CD14-positive monocyte (primary cell): Measurements from ENCODE around the gene CD38. TPM values are rescaled to one million over a fixed set of nuclear protein-coding genes. Genes with fewer than 3 reads are reported as not detected.
"Not testable (repeated sequence)": the region's sequence is repeated elsewhere in the genome, so short reads cannot be mapped to it uniquely, and the experiment has no call there.

Experiments
- DNase-seq, 3 donors: peaks; one replicate each; pipeline ENCODE4 v3.0.0-alpha.2; 2011 to 2022
- H2AFZ ChIP-seq: 2 replicates; pipeline ENCODE4 v1.6.0; 2012; ENCODE audit warnings: mild to moderate bottlenecking, low read depth, low read length, inconsistent platforms; ENCODE audit not compliant: insufficient read depth, poor library complexity, severe bottlenecking
- H3K27ac ChIP-seq, 2 donors: 1 replicate in 1 of 2; 2 replicates in 1 of 2; pipeline ENCODE4 v1.5.1; 2012 to 2013; ENCODE audit warnings: low read length in 2 of 2, control low read depth in 1 of 2, inconsistent platforms in 1 of 2, low read depth in 1 of 2, mild to moderate bottlenecking in 1 of 2
- H3K27me3 ChIP-seq, 2 donors: one replicate each; pipeline versions ENCODE4 v1.6.0 to v1.6.1; 2011 to 2013; ENCODE audit warnings: low read length in 2 of 2; ENCODE audit not compliant: control insufficient read depth in 2 of 2, insufficient read depth in 2 of 2
- H3K36me3 ChIP-seq, 2 donors: replicated peaks in 1 of 2; 1 replicate in 1 of 2; 2 replicates in 1 of 2; pipeline versions ENCODE4 v1.5.1 to v1.6.1; 2012 to 2013; ENCODE audit warnings: low read length in 2 of 2, control low read depth in 1 of 2, inconsistent platforms in 1 of 2, mild to moderate bottlenecking in 1 of 2; ENCODE audit not compliant: insufficient read depth in 2 of 2, control insufficient read depth in 1 of 2
- H3K4me1 ChIP-seq, 2 donors: 1 replicate in 1 of 2; 2 replicates in 1 of 2; pipeline versions ENCODE4 v1.5.1 to v1.6.1; 2012 to 2013; ENCODE audit warnings: low read length in 2 of 2, control low read depth in 1 of 2, inconsistent platforms in 1 of 2, mild to moderate bottlenecking in 1 of 2, moderate library complexity in 1 of 2; ENCODE audit not compliant: insufficient read depth in 2 of 2, control insufficient read depth in 1 of 2
- H3K4me2 ChIP-seq: replicated peaks from 2 replicates; pipeline ENCODE3; 2012; ENCODE audit warnings: low read length, moderate library complexity, mild to moderate bottlenecking; ENCODE audit not compliant: poor library complexity, severe bottlenecking; ENCODE audit errors: extremely low read depth
- H3K4me3 ChIP-seq, 3 experiments: fragments of 200-600 bp in 1 of 3; sonication (generic) in 1 of 3; replicated peaks in 1 of 3; 1 replicate in 2 of 3; 2 replicates in 1 of 3; pipeline ENCODE4 v1.5.1; 2011 to 2013; ENCODE audit warnings: low read length in 3 of 3, mild to moderate bottlenecking in 3 of 3, control low read depth in 2 of 3, low read depth in 2 of 3, inconsistent platforms in 1 of 3, moderate library complexity in 1 of 3
- H3K79me2 ChIP-seq: 2 replicates; pipeline ENCODE4 v1.6.0; 2012; ENCODE audit warnings: mild to moderate bottlenecking, control low read depth, inconsistent platforms, low read length, moderate library complexity; ENCODE audit not compliant: insufficient read depth
- H3K9ac ChIP-seq: 2 replicates; pipeline ENCODE4 v1.6.0; 2017; ENCODE audit warnings: low read length, mild to moderate bottlenecking; ENCODE audit not compliant: insufficient read depth, poor library complexity, severe bottlenecking
- H3K9me3 ChIP-seq, 2 donors: replicated peaks in 1 of 2; 1 replicate in 1 of 2; 2 replicates in 1 of 2; pipeline versions ENCODE4 v1.5.1 to v1.6.1; 2012 to 2013; ENCODE audit warnings: low read length in 2 of 2, control low read depth in 1 of 2; ENCODE audit not compliant: control insufficient read depth in 1 of 2, insufficient read depth in 1 of 2
- H4K20me1 ChIP-seq: 2 replicates; pipeline ENCODE4 v1.6.0; 2012; ENCODE audit warnings: mild to moderate bottlenecking, low read length, control low read depth, moderate library complexity; ENCODE audit not compliant: insufficient read depth
- H3K27ac Mint-ChIP-seq, 7 donors: one replicate each; pipeline ENCODE4 v1.8.0; 2020; ENCODE audit warnings: mild to moderate bottlenecking in 7 of 7, mixed read lengths in 7 of 7, moderate library complexity in 6 of 7, inconsistent platforms in 2 of 7
- H3K27me3 Mint-ChIP-seq, 3 donors: one replicate each; pipeline ENCODE4 v1.8.0; 2021 to 2022; ENCODE audit warnings: low read depth in 3 of 3, mild to moderate bottlenecking in 3 of 3, mixed read lengths in 3 of 3, moderate library complexity in 3 of 3, inconsistent platforms in 1 of 3
- H3K36me3 Mint-ChIP-seq, 2 donors: one replicate each; pipeline ENCODE4 v1.8.0; 2020; ENCODE audit warnings: mixed read lengths in 2 of 2, inconsistent platforms in 1 of 2, mild to moderate bottlenecking in 1 of 2
- H3K4me1 Mint-ChIP-seq: one replicate; pipeline ENCODE4 v1.8.0; 2020; ENCODE audit warnings: mild to moderate bottlenecking, mixed read lengths
- H3K4me3 Mint-ChIP-seq, 2 donors: one replicate each; pipeline ENCODE4 v1.8.0; 2020; ENCODE audit warnings: mild to moderate bottlenecking in 2 of 2, mixed read lengths in 2 of 2, moderate library complexity in 1 of 2
- H3K9me3 Mint-ChIP-seq, 7 donors: one replicate each; pipeline ENCODE4 v1.8.0; 2020 to 2022; ENCODE audit warnings: mixed read lengths in 7 of 7, mild to moderate bottlenecking in 6 of 7, moderate library complexity in 6 of 7, inconsistent platforms in 2 of 7
- WGBS: methylation state at CpG from one replicate; pipeline ENCODE4 v1.1.5; 2013; ENCODE audit warnings: missing lambda C conversion rate; ENCODE audit not compliant: insufficient coverage; 5-methylcytosine and 5-hydroxymethylcytosine counted together
- intact Hi-C, 2 donors: fragments of 100-400 bp; cut with micrococcal nuclease; formaldehyde crosslinking; loops; one replicate each; pipeline versions ENCODE4 v1.15.0 to v1.15.1; 2023
- polyA plus RNA-seq, 3 donors: library from polyadenylated mRNA; depleted of rRNA in 1 of 3; unstranded in 2 of 3; stranded (reverse) in 1 of 3; fragments of 300-500 nt in 2 of 3; fragments of >200 nt in 1 of 3; fragmentation: Illumina TruSeq in 2 of 3; gene quantifications; 1 replicate in 2 of 3; 2 replicates in 1 of 3; pipeline ENCODE4 v1.2.3, GENCODE V29; 2012 to 2021
- TF ChIP-seq, protein P1 (sequence below): fragments of 200-600 bp; IDR thresholded peaks from one replicate; pipeline ENCODE4 v1.8.0; 2022; ENCODE audit warnings: antibody characterized with exemption, mild to moderate bottlenecking

Gene CD38
- polyA plus RNA-seq, 3 donors: 2.3 to 4.4 (median 3.0) TPM

- peaks cover 0 to 10% (median 1%) of the 10 kb centered on the region in 3 donors for H3K27me3 Mint-ChIP-seq
Observed at GRCh38 chr4:15853345-15853744, 75.2 kb downstream of the CD38 start.

DNA sequence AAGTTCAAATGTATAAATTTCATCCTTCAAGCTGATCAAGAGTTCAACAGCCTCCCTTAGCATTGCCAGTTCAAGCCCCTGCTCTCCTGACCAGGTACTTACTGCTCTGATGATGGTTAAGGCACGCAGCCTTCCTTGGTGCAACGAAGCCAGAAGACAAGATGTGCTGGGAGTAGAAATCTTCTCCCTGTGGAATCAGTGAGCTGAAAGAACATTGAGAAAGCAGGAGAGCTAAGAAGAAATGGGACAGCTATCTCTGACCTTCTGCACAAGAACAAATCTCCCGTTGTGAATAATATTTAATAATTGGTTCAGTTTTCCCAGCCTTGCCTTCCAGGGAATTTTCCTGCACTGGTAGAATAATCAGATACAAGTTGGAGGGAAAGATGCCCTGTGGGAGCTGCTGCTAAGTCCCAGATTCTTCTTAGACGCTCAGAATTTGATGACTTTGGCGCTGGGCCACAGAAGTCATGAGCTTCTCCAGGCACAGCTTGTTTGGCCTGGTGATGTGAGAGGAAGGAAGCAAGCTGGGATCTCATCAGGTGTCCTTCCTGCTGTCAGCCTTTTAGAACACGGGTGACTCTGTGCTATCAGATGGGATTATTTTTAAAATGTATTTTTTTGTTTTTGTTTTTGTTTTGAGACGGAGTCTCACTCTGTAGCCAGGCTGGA is 77.8 kb downstream of the CD38 start:
- Mint-ChIP-seq H3K36me3 (peaks cover 14 to 17% of the 10 kb centered on the region in 2 donors), H3K27me3 (peaks cover 0 to 10% (median 1%) of the 10 kb centered on the region in 3 donors), H3K4me3 (no peak overlapping the region), H3K27ac (no peak overlapping the region), H3K4me1 (no peaks in the 10 kb centered on the region), H3K9me3 (peaks cover 0 to 10% (median 0%) of the 10 kb centered on the region in 7 donors)
- H3K9me3 ChIP-seq: no peaks in the 10 kb centered on the region
- no peak overlapping the region for H3K9ac ChIP-seq
- 85% methylated on average over 5 of the region's 7 CpGs for WGBS
- no peaks in the 10 kb centered on the region for H3K4me1 ChIP-seq
- TF ChIP-seq, protein P1, sequence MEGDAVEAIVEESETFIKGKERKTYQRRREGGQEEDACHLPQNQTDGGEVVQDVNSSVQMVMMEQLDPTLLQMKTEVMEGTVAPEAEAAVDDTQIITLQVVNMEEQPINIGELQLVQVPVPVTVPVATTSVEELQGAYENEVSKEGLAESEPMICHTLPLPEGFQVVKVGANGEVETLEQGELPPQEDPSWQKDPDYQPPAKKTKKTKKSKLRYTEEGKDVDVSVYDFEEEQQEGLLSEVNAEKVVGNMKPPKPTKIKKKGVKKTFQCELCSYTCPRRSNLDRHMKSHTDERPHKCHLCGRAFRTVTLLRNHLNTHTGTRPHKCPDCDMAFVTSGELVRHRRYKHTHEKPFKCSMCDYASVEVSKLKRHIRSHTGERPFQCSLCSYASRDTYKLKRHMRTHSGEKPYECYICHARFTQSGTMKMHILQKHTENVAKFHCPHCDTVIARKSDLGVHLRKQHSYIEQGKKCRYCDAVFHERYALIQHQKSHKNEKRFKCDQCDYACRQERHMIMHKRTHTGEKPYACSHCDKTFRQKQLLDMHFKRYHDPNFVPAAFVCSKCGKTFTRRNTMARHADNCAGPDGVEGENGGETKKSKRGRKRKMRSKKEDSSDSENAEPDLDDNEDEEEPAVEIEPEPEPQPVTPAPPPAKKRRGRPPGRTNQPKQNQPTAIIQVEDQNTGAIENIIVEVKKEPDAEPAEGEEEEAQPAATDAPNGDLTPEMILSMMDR: no peak
- no peaks in the 10 kb centered on the region for H4K20me1 ChIP-seq
- peaks cover 0 to 13% of the 10 kb centered on the region in 2 donors for H3K36me3 ChIP-seq
- intact Hi-C loops: no loop called here
- no peak overlapping the region for H3K4me2 ChIP-seq
- H3K27me3 ChIP-seq: no peaks in the 10 kb centered on the region
- no peak overlapping the region for H2AFZ ChIP-seq
- H3K4me3 ChIP-seq: no peak overlapping the region
- no peak for DNase-seq
- no peaks in the 10 kb centered on the region for H3K79me2 ChIP-seq
- no peak overlapping the region for H3K27ac ChIP-seq

More at GRCh38 chr4:15853345-15853744, 75.2 kb downstream of the CD38 start:
- H3K9me3 ChIP-seq: no peaks in the 10 kb centered on the region
- peaks cover 32% of the 10 kb centered on the region in 2 donors for H3K36me3 Mint-ChIP-seq
- H2AFZ ChIP-seq: no peak overlapping the region
- no peak for DNase-seq
- intact Hi-C loops: no loop called here
- H3K27me3 ChIP-seq: no peaks in the 10 kb centered on the region
- TF ChIP-seq, protein P1: no peak
- peaks cover 0 to 10% (median 0%) of the 10 kb centered on the region in 7 donors for H3K9me3 Mint-ChIP-seq
- H3K36me3 ChIP-seq: peaks cover 0 to 25% of the 10 kb centered on the region in 2 donors
- no peak overlapping the region for H3K9ac ChIP-seq
- no peak overlapping the region for H3K4me3 Mint-ChIP-seq
- H3K27ac ChIP-seq: no peak overlapping the region
- H3K4me1 Mint-ChIP-seq: no peaks in the 10 kb centered on the region
- no peaks in the 10 kb centered on the region for H3K4me1 ChIP-seq
- no peak overlapping the region for H3K4me2 ChIP-seq
- H3K79me2 ChIP-seq: no peaks in the 10 kb centered on the region
- no CpG with 5 or more reads among the region's 5 CpGs for WGBS
- H3K4me3 ChIP-seq: no peak overlapping the region
- H4K20me1 ChIP-seq: no peaks in the 10 kb centered on the region
- H3K27ac Mint-ChIP-seq: no peak overlapping the region

GRCh38 chr4:15861198-15861597 is 83.1 kb downstream of the CD38 start:
- H4K20me1 ChIP-seq, H3K9me3 ChIP-seq, H3K9ac ChIP-seq, H3K4me1 ChIP-seq, H3K36me3 Mint-ChIP-seq, H3K27ac ChIP-seq, H3K27me3 Mint-ChIP-seq, H3K4me1 Mint-ChIP-seq, H3K4me2 ChIP-seq, H3K27me3 ChIP-seq, H3K4me3 ChIP-seq, H3K4me3 Mint-ChIP-seq, H3K79me2 ChIP-seq, H2AFZ ChIP-seq, H3K36me3 ChIP-seq, intact Hi-C loops: not testable (repeated sequence)
- Mint-ChIP-seq H3K27ac (peak overlapping the region; percentile 15 to 76 (median 56)), H3K9me3 (peaks cover 0 to 11% (median 3%) of the 10 kb centered on the region in 7 donors)
- DNase-seq: peak; percentile 61 to 91 (median 66)
- WGBS: no CpG with 5 or more reads among the region's 4 CpGs
